ENCODE results near the gene PLXND1.

PLXND1 gene

GRCh38 chr3:129582799-129583198 lies 23.7 kb downstream of the PLXND1 start:
- no peak for DNase-seq

GRCh38 chr3:129581623-129582022 lies 24.9 kb downstream of the PLXND1 start:
- DNase-seq: no peak

- DNase-seq: no peak
Measured at GRCh38 chr3:129579991-129580390, 26.5 kb downstream of the PLXND1 start.

- DNase-seq: no peak
Measured at GRCh38 chr3:129577925-129578786, 28.3 kb downstream of the PLXND1 start.

- no peak for DNase-seq
Measured at GRCh38 chr3:129577366-129577765, 29.1 kb downstream of the PLXND1 start.

GRCh38 chr3:129576514-129577352 lies 29.7 kb downstream of the PLXND1 start:
- peak in 2 of 4 experiments; percentile 33 to 37 for DNase-seq

GRCh38 chr3:129575997-129576384 lies 30.5 kb downstream of the PLXND1 start:
- no peak for DNase-seq

- DNase-seq: no peak
Measured at GRCh38 chr3:129575233-129575996, 31.1 kb downstream of the PLXND1 start.

GRCh38 chr3:129574206-129574605 lies 32.3 kb downstream of the PLXND1 start:
- no peak for DNase-seq

- no peak for DNase-seq
Measured at GRCh38 chr3:129573493-129573892, 33.0 kb downstream of the PLXND1 start.

- DNase-seq: no peak
Measured at GRCh38 chr3:129572603-129573002, 33.9 kb downstream of the PLXND1 start.

- DNase-seq: no peak
Measured at GRCh38 chr3:129571605-129572547, 34.6 kb downstream of the PLXND1 start.

- no peak for DNase-seq
Measured at GRCh38 chr3:129569856-129570255, 36.6 kb downstream of the PLXND1 start.

- no peak for DNase-seq
Measured at GRCh38 chr3:129567939-129568338, 38.5 kb downstream of the PLXND1 start.

GRCh38 chr3:129567176-129567705 lies 39.2 kb downstream of the PLXND1 start:
- DNase-seq: no peak

- DNase-seq: no peak
Measured at GRCh38 chr3:129565902-129566301, 40.6 kb downstream of the PLXND1 start.

GRCh38 chr3:129564981-129565644 lies 41.4 kb downstream of the PLXND1 start:
- no peak for DNase-seq

GRCh38 chr3:129563850-129564535 lies 42.5 kb downstream of the PLXND1 start:
- DNase-seq: no peak

- DNase-seq: no peak
Measured at GRCh38 chr3:129563332-129563731, 43.1 kb downstream of the PLXND1 start.

- DNase-seq: no peak
Measured at GRCh38 chr3:129562803-129563202, 43.7 kb downstream of the PLXND1 start.
